ENCODE data around the gene LRP5.
A peak's percentile ranks its signal among the peaks of the same experiment; 100 is the strongest.

LRP5 gene

GRCh38 chr11:68271781-68272608 lies 40.4 kb upstream of the LRP5 start, which contains the start of gene C11orf24:
C11orf24 (minus strand) TSS chr11:68271973; CDS start chr11:68263767, 8,206 bp downstream.
- peak; percentile 98 for DNase-seq (ENCODE audit: low spot score)
- ChIA-PET CTCF (interaction anchor here (0.6 to 2.7 kb wide), 7 partner anchors 13 to 185 kb away, joined by 3 to 19 read pairs (median 4); no protein-coding TSS in a partner anchor), POLR2A (ENCODE audit: low non-redundant PET) (interaction anchor here (1.0 kb wide), 1 partner anchor 26 kb away, joined by 3 read pairs; no protein-coding TSS in a partner anchor)
- TF ChIP-seq CTCF (conservative IDR thresholded peaks at IDR 0.05; ENCODE audit: low read depth): no peak
- peak within 1 kb of the TSS; percentile 96 for H3K27ac ChIP-seq

- CTCF ChIA-PET: interaction anchor here (0.7 kb wide), 1 partner anchor 25 kb away, joined by 3 read pairs; no protein-coding TSS in a partner anchor
- DNase-seq (ENCODE audit: low spot score): no peak
- POLR2A ChIA-PET (ENCODE audit: low non-redundant PET): no interaction called here
- peak overlapping the region; percentile 96 for H3K27ac ChIP-seq
- TF ChIP-seq CTCF (conservative IDR thresholded peaks at IDR 0.05; ENCODE audit: low read depth): no peak
Measured at GRCh38 chr11:68273026-68273738, 39.2 kb upstream of the LRP5 start.

GRCh38 chr11:68274306-68274705 lies 38.1 kb upstream of the LRP5 start:
- DNase-seq (ENCODE audit: low spot score): no peak
- no peak for TF ChIP-seq CTCF (conservative IDR thresholded peaks at IDR 0.05; ENCODE audit: low read depth)
- POLR2A ChIA-PET (ENCODE audit: low non-redundant PET): no interaction called here
- H3K27ac ChIP-seq: no peak overlapping the region
- CTCF ChIA-PET: no interaction called here

GRCh38 chr11:68275721-68276507 lies 36.5 kb upstream of the LRP5 start:
- peak; percentile 54 for DNase-seq (ENCODE audit: low spot score)
- TF ChIP-seq CTCF (conservative IDR thresholded peaks at IDR 0.05; ENCODE audit: low read depth): no peak
- H3K27ac ChIP-seq: no peak overlapping the region
- POLR2A ChIA-PET (ENCODE audit: low non-redundant PET): no interaction called here
- CTCF ChIA-PET: no interaction called here

- H3K27ac ChIP-seq: no peak overlapping the region
- no peak for TF ChIP-seq CTCF (conservative IDR thresholded peaks at IDR 0.05; ENCODE audit: low read depth)
- DNase-seq (ENCODE audit: low spot score): no peak
- CTCF ChIA-PET: interaction anchor here (0.6 kb wide), 1 partner anchor 21 kb away, joined by 3 read pairs; no protein-coding TSS in a partner anchor
- POLR2A ChIA-PET (ENCODE audit: low non-redundant PET): no interaction called here
Measured at GRCh38 chr11:68276861-68277260, 35.5 kb upstream of the LRP5 start.

- POLR2A ChIA-PET (ENCODE audit: low non-redundant PET): no interaction called here
- no peak for TF ChIP-seq CTCF (conservative IDR thresholded peaks at IDR 0.05; ENCODE audit: low read depth)
- CTCF ChIA-PET: interaction anchor here (0.6 to 1.0 kb wide), 3 partner anchors 10 to 164 kb away, joined by 3 to 5 read pairs (median 3); no protein-coding TSS in a partner anchor
- no peak overlapping the region for H3K27ac ChIP-seq
- no peak for DNase-seq (ENCODE audit: low spot score)
Measured at GRCh38 chr11:68279676-68280075, 32.7 kb upstream of the LRP5 start.

Measured in RWPE1 (cell line).